Measurements from ENCODE around the gene PLCG2. TPM values are rescaled to one million over a fixed set of nuclear protein-coding genes. Genes with fewer than 3 reads are reported as not detected.
A peak's percentile ranks its signal among the peaks of the same experiment; 100 is the strongest.
"Not testable (repeated sequence)": the region's sequence is repeated elsewhere in the genome, so short reads cannot be mapped to it uniquely, and the experiment has no call there.

Gene PLCG2
- total RNA-seq, 2 experiments from 2014 or later = 8.3 to 10.6 TPM

DNA sequence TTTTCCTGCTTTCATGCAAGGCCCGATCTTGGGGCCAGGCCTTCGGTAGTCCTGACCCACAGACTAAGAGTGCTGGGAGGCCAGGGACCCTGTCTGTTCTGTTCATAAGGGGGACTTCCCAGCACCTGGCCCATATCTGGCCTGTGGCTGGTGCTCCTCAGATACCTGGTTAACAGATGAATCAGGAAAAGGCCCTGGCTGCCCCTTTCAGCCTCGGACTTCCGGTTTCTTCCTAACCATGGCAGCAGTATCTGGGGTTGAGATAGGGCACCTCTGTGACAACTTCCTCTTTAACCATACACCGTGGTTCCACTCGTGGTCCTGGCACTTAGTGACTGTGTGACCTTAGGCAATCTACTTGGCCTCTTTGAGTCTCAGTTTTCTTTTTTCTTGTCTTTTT is 18.4 kb downstream of the PLCG2 start:
- ChIA-PET POLR2A (interaction anchor here (0.7 kb wide), 1 partner anchor 479 kb away, joined by 3 read pairs; no protein-coding TSS in a partner anchor), CTCF (interaction anchor here (1.0 kb wide), 1 partner anchor 77 kb away, joined by 4 read pairs; no protein-coding TSS in a partner anchor)
- H3K27me3 Mint-ChIP-seq = peaks cover 2% of the 10 kb centered on the region
- peak; percentile 39 for DNase-seq
- intact Hi-C loops (cut with micrococcal nuclease) = loop anchor here (5.0 kb wide), 1 partner anchor 40 kb away; no protein-coding TSS in a partner anchor
- no peak overlapping the region for H3K27ac Mint-ChIP-seq
- H3K36me3 Mint-ChIP-seq = no peaks in the 10 kb centered on the region
- H3K9me3 Mint-ChIP-seq = no peaks in the 10 kb centered on the region
- no peak overlapping the region for H3K4me3 Mint-ChIP-seq
- peaks cover 24% of the 10 kb centered on the region for H3K4me1 Mint-ChIP-seq (ENCODE audit: low read depth)

DNA sequence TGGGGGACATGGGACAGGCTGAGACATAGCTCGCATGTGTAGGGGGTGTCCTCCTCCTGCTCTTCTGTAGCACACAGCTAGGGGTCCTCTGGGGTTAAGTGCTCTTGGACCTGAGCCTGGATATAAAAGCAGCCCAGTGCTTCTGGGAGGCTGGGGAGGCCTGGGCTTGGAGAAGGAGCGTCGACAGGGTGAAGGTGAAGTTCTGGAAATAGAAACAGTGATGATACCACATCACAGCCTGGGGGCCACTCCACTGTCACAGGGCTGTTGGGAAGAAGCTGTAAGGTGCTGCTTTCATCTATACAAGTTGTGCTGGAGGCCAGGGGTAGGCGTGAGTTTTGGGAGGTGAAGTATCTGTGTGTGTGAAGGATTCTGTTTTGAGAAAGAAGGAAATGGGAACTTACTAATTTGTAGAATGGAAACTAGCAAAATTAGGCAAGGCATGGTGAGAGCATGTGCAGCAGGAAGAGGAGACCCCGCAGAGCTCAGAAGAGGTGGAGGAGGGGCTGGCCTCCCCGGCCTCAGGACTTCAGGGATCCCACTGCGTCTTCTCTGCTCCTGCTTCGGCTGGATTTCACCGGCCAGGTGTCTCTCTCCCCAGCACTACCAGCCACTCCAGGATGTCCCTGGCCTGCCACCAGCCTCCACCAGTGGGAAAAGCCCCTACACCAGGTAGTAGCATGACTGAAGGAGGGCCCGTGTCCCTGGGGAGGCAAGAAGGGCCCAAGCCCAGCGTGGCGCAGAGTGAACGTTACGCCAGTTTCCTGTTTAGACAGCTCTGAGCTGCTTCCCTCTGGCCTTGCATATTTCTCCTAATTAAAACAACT is 19.4 kb downstream of the PLCG2 start:
- DNase-seq = peak; percentile 76
- CTCF ChIA-PET = interaction anchor here (0.8 to 1.2 kb wide), 4 partner anchors 19 to 88 kb away, joined by 3 to 4 read pairs (median 3); no protein-coding TSS in a partner anchor
- Mint-ChIP-seq H3K9me3 (no peaks in the 10 kb centered on the region), H3K4me3 (peak overlapping the region; percentile 35), H3K27ac (peak overlapping the region; percentile 83), H3K27me3 (no peaks in the 10 kb centered on the region), H3K36me3 (no peaks in the 10 kb centered on the region), H3K4me1 (ENCODE audit: low read depth) (peaks cover 24% of the 10 kb centered on the region)
- intact Hi-C loops (cut with micrococcal nuclease) = loop anchor here (1.0 to 5.0 kb wide), 2 partner anchors 39 to 76 kb away; no protein-coding TSS in a partner anchor
- POLR2A ChIA-PET = interaction anchor here (0.7 kb wide), 1 partner anchor 480 kb away, joined by 3 read pairs; no protein-coding TSS in a partner anchor

DNA sequence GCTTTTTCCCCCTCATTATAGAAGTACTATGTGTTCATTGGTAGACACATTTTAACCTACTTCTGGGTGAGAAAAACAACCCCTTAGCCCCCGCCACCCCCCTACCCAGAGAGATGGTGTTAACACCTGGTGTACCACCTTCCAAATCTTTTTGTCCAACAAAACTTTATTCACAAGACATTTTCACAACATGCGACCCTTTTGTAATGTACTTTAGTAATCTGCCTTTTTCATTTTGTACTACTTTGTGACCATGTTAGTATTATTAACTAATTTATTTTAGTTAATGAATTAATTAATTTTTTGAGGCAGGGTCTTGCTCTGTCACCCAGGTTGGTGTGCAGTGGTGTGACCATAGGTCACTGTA is 20.0 kb downstream of the PLCG2 start:
- Mint-ChIP-seq H3K36me3 (no peaks in the 10 kb centered on the region), H3K27me3 (no peaks in the 10 kb centered on the region), H3K4me3 (peak overlapping the region; percentile 35), H3K27ac (peak overlapping the region; percentile 83), H3K9me3 (no peaks in the 10 kb centered on the region), H3K4me1 (ENCODE audit: low read depth) (peaks cover 24% of the 10 kb centered on the region)
- POLR2A ChIA-PET = no interaction called here
- CTCF ChIA-PET = no interaction called here
- no peak for DNase-seq
- intact Hi-C loops (cut with micrococcal nuclease) = loop anchor here (5.0 kb wide), 1 partner anchor 38 kb away; no protein-coding TSS in a partner anchor

DNA sequence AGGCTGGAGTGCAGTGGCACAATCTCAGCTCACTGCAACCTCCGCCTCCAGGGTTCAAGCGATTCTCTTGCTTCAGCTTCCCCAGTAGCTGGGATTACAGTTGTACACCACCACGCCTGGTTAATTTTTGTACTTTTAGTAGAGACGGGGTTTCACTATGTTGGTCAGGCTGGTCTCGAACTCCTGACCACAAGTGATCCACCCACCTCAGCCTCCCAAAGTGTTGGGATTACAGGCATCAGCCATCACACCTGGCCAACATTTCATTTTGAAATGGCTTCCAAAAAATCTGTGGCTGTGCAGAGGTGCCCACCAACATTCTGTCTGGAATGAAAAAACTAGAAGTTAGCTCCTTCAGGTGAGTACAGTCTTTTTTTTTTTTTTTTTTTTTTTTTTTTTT is 22.6 kb downstream of the PLCG2 start:
- H3K9me3 Mint-ChIP-seq; CTCF ChIA-PET; H3K4me3 Mint-ChIP-seq; H3K27me3 Mint-ChIP-seq; POLR2A ChIA-PET; intact Hi-C loops (cut with micrococcal nuclease); DNase-seq; H3K36me3 Mint-ChIP-seq; H3K27ac Mint-ChIP-seq: not testable (repeated sequence)
- peaks cover 24% of the 10 kb centered on the region for H3K4me1 Mint-ChIP-seq (ENCODE audit: low read depth)

DNA sequence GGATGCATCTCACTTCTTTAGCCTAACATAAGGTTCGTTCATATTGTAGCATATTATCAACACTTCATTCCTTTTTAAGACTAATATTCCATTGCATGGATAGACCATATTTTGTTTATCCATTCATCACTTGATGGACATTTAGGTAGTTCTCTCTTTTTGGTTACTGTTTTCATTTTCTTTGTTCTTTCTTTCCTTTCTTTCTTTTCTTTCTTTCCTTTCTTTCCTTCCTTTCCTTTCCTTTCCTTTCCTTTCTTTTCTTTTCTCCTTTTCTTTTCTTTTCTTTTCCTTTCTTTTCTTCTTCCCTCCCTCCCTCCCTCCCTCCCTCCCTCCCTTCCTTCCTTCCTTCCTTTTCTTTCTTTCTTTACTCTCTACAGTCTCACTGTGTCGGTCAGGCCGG is 24.2 kb downstream of the PLCG2 start:
- Mint-ChIP-seq H3K4me3 (no peak overlapping the region), H3K9me3 (no peaks in the 10 kb centered on the region), H3K36me3 (no peaks in the 10 kb centered on the region), H3K4me1 (ENCODE audit: low read depth) (peaks cover 8% of the 10 kb centered on the region), H3K27me3 (no peaks in the 10 kb centered on the region), H3K27ac (no peak overlapping the region)
- ChIA-PET POLR2A (no interaction called here), CTCF (no interaction called here)
- no peak for DNase-seq
- intact Hi-C loops (cut with micrococcal nuclease) = no loop called here

DNA sequence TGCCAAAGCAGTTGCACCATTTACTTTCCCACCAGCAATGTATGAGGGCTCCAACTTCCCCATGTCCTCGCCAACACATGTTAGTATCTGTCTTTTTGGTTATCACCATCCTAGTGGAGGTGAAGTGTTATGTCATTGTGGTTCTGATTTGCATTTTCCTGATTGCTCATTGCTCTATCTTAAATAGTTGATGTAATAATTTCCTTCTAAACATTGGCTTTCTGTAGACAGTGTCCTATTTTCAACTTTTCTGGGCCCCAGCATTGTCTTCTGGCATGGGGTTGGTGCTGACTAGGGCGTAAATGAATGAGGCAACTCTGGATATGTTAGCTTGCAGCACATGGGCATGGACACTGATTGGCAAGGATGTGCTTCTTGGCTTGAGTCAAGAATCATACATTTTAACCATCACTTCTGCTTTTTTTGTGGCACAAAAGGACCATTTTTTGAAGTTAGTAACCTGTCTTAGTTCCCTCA is 25.1 kb downstream of the PLCG2 start:
- intact Hi-C loops (cut with micrococcal nuclease) = no loop called here
- Mint-ChIP-seq H3K27ac (no peak overlapping the region), H3K4me1 (ENCODE audit: low read depth) (peaks cover under 1% of the 10 kb centered on the region), H3K4me3 (no peak overlapping the region), H3K27me3 (no peaks in the 10 kb centered on the region), H3K36me3 (no peaks in the 10 kb centered on the region), H3K9me3 (no peaks in the 10 kb centered on the region)
- no peak for DNase-seq
- ChIA-PET POLR2A (no interaction called here), CTCF (interaction anchor here (1.1 kb wide), 1 partner anchor 69 kb away, joined by 5 read pairs; no protein-coding TSS in a partner anchor)

DNA sequence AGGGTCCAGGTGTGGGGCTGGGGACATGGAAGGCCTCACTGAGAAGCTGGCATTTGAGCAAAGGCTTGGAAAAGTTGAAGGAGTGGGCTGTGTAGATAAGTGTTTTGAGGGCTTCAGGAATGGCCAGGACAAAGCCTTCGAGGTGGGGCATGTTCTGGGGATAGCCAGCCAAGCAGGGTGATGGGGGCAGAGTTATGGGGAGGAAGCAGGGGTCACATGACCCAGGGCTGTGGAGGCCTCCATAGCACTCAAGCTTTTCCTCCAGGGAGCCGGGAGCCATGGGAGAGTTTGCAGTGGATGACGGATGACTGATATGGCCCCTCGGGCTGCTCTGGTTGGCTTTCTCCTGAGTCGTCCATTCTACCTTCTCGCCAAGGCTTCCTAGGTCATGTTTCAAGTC is 27.6 kb downstream of the PLCG2 start:
- no peak for DNase-seq
- H3K9me3 Mint-ChIP-seq = no peaks in the 10 kb centered on the region
- no peaks in the 10 kb centered on the region for H3K27me3 Mint-ChIP-seq
- H3K4me1 Mint-ChIP-seq (ENCODE audit: low read depth) = no peaks in the 10 kb centered on the region
- no peak overlapping the region for H3K27ac Mint-ChIP-seq
- intact Hi-C loops (cut with micrococcal nuclease) = no loop called here
- H3K36me3 Mint-ChIP-seq = no peaks in the 10 kb centered on the region
- CTCF ChIA-PET = no interaction called here
- H3K4me3 Mint-ChIP-seq = no peak overlapping the region
- POLR2A ChIA-PET = no interaction called here

DNA sequence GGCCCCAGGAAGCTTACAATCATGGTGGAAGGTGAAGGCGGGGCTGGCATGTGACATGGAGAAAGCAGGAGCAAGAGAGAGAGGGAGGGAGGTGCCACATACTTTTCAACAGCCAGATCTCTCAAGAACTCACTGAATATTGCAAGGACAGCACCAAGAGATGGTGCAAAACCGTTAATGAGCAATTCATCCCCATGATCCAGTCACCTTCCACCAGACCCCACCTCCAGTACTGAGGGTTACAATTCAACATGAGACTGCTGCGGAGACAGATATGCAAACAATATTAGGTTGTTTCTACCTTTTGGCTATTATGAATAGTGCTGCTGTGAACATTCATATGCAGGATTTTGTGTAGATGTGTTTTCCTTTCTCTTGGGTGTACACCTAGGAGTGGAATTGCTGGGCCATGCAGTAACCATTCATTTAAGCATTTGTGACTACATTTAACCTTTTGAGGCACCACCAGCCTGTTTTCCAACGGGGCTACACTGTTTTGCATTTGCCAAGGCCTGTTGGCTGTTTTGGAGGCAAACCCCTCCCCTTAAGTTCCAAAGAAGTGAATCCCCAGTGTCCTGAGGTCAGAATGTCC is 28.8 kb downstream of the PLCG2 start:
- ChIA-PET CTCF (no interaction called here), POLR2A (no interaction called here)
- Mint-ChIP-seq H3K9me3 (no peaks in the 10 kb centered on the region), H3K4me3 (no peak overlapping the region), H3K27me3 (no peaks in the 10 kb centered on the region), H3K36me3 (peaks cover 1% of the 10 kb centered on the region), H3K4me1 (ENCODE audit: low read depth) (no peaks in the 10 kb centered on the region), H3K27ac (no peak overlapping the region)
- intact Hi-C loops (cut with micrococcal nuclease) = no loop called here
- no peak for DNase-seq

DNA sequence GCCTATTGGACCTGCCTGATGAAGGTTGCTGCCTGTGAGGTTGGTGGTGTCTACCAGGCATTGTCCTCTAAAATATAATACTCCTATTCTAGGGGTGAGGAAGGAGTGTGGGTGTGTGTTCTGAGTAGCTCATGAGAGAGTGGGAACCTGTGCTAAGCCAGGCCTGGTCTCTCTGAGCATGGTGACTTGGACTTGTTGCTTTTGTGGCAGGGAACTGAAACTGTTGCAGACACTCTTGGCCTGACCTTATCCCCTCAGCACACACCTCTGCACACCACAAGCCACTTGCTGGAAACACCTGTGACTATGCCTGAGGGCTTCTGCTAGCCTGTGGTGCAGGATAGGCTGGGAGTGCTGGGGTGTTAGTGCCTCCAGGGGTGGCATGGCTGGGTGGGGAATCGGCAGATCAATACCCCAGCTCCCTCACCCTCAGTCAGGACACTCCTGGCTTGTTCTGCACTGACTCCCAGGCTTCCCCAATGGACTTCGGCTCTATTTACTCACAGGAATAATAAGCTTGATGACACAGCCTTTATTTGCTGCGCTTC is 29.9 kb downstream of the PLCG2 start:
- no peak overlapping the region for H3K27ac Mint-ChIP-seq
- no peaks in the 10 kb centered on the region for H3K9me3 Mint-ChIP-seq
- H3K4me1 Mint-ChIP-seq (ENCODE audit: low read depth) = no peaks in the 10 kb centered on the region
- DNase-seq = peak; percentile 24
- POLR2A ChIA-PET = no interaction called here
- CTCF ChIA-PET = no interaction called here
- intact Hi-C loops (cut with micrococcal nuclease) = no loop called here
- peaks cover 2% of the 10 kb centered on the region for H3K27me3 Mint-ChIP-seq
- H3K4me3 Mint-ChIP-seq = no peak overlapping the region
- peaks cover 1% of the 10 kb centered on the region for H3K36me3 Mint-ChIP-seq

DNA sequence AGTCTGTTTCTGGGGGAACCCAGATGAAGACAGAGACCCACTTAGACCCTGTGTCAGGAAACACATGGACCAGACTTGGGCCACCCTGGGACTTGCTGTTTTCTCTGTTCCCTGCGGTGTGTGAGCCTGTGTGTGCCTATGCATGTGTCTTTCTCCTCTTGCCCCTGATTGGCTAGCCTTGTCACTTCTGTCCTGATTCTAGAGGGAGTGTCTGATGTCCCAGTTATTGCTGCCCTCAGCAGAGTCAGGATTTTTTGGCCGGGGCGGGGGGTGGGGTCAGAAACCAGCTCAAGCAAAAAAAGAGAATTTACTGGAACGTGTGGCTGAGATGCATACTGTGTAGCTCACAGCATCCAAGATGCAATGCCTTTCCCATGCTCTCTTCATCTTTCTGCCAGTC is 30.5 kb downstream of the PLCG2 start:
- ChIA-PET POLR2A (no interaction called here), CTCF (no interaction called here)
- peaks cover 1% of the 10 kb centered on the region for H3K36me3 Mint-ChIP-seq
- no peak for DNase-seq
- peaks cover 2% of the 10 kb centered on the region for H3K27me3 Mint-ChIP-seq
- no peaks in the 10 kb centered on the region for H3K9me3 Mint-ChIP-seq
- intact Hi-C loops (cut with micrococcal nuclease) = no loop called here
- H3K27ac Mint-ChIP-seq = no peak overlapping the region
- no peaks in the 10 kb centered on the region for H3K4me1 Mint-ChIP-seq (ENCODE audit: low read depth)
- no peak overlapping the region for H3K4me3 Mint-ChIP-seq

DNA sequence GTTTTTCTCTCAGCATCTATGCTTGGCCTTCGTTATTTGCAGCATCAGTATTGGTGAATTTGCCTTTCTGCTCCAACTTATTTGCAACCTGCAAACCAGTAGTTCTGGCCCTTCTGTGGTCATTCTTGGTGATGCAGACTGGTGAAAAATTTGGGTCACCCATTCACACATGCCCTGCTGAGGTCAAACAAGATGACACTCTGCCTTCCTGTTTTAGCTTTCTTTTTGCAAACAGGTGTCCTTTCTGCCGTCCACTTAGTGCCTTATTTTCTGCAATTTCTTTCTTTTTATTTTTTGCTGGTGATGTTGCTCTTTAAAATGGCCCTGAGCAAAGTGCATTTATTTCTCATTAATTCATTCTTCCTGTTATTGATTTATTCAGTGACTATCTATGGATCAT is 31.3 kb downstream of the PLCG2 start:
- intact Hi-C loops (cut with micrococcal nuclease) = no loop called here
- no peak overlapping the region for H3K27ac Mint-ChIP-seq
- CTCF ChIA-PET = no interaction called here

DNA sequence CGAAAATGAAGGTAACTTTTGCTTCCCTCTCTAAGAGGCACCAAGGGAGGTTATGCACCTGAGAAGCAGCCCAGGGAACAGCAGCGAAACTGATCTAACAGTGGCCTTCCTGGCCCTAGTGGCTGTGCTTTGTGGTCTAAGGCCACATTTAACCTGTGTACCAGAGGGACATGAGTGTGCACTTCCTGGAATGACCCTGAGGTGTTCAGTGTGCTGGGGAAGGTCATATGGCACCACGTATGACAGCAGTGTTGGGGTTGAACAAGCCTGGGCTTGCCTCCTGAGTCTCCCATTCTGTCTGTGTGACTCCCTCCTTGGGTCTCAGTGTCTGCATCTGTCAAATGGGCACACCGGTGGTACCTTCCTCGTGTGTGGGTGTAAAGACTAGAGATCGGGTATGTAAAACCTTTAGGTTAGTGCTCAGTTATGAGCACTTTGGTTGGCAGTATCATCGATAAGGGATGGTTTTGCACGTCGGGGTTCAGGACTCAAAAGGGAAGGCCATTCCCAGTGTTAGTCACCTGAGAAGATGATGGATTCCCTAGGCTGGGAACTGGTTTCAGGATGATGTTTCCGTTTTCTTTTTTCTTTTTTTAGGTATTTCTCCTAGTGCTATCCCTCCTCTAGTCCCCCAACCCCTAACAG is 31.9 kb downstream of the PLCG2 start:
- H3K4me3 Mint-ChIP-seq = no peak overlapping the region
- H3K27me3 Mint-ChIP-seq = peaks cover 2% of the 10 kb centered on the region
- intact Hi-C loops (cut with micrococcal nuclease) = no loop called here
- peaks cover 1% of the 10 kb centered on the region for H3K36me3 Mint-ChIP-seq
- no peaks in the 10 kb centered on the region for H3K4me1 Mint-ChIP-seq (ENCODE audit: low read depth)
- H3K9me3 Mint-ChIP-seq = no peaks in the 10 kb centered on the region
- DNase-seq = no peak
- CTCF ChIA-PET = no interaction called here
- H3K27ac Mint-ChIP-seq = no peak overlapping the region
- POLR2A ChIA-PET = no interaction called here

More for the DNA sequence above, 31.3 kb downstream of the PLCG2 start:
- H3K4me1 Mint-ChIP-seq (ENCODE audit: low read depth) = no peaks in the 10 kb centered on the region
- POLR2A ChIA-PET = no interaction called here
- H3K36me3 Mint-ChIP-seq = peaks cover 1% of the 10 kb centered on the region
- H3K9me3 Mint-ChIP-seq = no peaks in the 10 kb centered on the region
- peaks cover 2% of the 10 kb centered on the region for H3K27me3 Mint-ChIP-seq
- no peak for DNase-seq
- no peak overlapping the region for H3K4me3 Mint-ChIP-seq
